Activated CD4-positive, alpha-beta T cell treated with anti-CD3 and anti-CD28 coated beads for 48 hours (primary cell): Measurements from ENCODE around the gene HERC6.
"Not testable (repeated sequence)": the region's sequence is repeated elsewhere in the genome, so short reads cannot be mapped to it uniquely, and the experiment has no call there.

Experiments
- DNase-seq: peaks from one replicate; pipeline ENCODE4 v3.0.0-alpha.2; 2020

Gene HERC6

GRCh38 chr4:88396681-88397080 is 18.0 kb downstream of the HERC6 start:
- DNase-seq = no peak

GRCh38 chr4:88398381-88398780 is 19.7 kb downstream of the HERC6 start:
- no peak for DNase-seq

DNA sequence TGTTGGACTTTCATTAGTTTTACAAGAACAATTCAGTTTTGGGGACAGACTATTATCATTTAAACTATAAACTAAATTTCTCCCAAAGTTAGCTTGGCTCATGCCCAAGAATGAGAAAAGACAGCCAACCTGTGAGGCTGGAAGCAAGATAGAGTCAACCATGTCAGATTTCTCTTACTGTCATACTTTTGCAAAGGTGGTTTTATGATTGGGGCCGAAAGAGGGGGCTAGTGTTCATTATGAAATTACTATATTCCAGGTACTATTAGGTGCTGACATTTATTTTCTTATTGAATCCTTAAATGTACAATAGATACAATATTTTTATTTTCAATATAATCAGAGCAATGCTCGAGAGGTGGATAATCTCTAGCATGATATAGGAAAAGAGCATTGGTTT is 30.6 kb downstream of the HERC6 start:
- DNase-seq = no peak

DNA sequence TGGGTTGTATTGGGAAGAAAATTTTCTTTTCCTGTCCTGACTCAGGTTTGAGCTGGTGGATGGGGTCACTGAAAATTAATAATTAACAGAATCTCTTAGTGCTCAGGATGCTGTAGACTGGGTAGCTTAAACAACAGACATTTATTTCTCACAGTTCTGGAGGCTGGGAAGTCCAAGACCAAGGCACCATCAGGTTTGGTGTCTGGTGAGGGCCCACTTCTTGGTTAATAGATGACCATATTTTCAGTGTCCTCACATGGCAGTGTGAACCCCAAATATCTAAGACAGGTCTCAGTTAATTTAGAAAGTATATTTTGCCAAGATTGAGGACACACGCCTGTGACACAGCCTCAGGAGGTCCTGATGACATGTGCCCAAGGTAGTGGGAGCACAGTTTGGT is 31.1 kb downstream of the HERC6 start:
- DNase-seq = no peak

DNA sequence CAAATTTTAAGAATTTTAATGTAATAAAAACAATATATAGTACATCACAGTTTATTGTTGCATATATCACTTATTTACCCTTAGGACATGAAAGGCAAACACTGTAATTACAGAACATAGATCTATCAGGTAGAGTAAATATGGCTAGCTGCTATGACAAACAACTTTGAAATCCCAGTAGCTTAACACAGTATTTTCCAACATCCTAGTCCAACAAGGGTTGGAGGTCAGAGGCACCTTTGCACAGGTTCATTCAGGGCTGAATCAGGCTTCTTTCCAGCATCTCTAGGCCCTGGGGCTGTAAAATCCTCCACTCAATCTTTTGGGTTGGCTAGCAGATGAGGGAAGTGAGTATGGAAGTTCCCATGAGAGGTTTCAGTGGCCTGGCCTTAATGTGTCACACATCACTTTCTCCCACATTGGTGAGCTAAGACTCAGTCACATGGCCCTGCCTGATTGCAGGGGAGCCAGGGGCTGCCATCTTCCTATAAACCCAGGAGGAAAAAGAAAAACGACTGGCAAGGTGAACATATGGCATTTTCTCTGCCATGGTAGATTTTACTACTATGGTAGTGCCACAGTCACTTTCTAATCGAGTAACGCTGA is 32.9 kb downstream of the HERC6 start:
- peak; percentile 8 for DNase-seq

- DNase-seq = no peak
Observed at GRCh38 chr4:88413801-88414200, 35.1 kb downstream of the HERC6 start.

- DNase-seq = no peak
Observed at GRCh38 chr4:88414755-88415154, 36.1 kb downstream of the HERC6 start.

GRCh38 chr4:88415982-88416381 is 37.3 kb downstream of the HERC6 start:
- no peak for DNase-seq

GRCh38 chr4:88418411-88418810 is 39.8 kb downstream of the HERC6 start:
- no peak for DNase-seq

DNA sequence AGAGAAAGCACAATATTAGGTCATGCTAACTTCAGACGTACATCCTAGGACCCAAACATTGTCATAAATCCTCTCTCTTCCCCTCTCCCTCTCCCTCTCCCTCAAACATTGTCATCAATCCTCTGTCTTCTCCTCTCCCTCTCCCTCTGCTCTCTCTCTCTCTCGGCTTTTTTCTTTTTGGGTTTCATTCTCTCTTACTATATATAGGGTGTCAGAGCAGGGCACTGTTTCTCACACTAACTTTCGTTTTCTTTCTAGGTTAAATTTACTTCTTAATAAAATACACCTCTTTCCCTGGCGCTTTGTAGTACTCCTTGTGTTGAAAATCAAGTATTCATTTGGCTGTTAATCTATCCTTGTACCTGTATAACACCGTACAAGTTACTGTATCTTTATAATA is 41.2 kb downstream of the HERC6 start:
- DNase-seq = no peak

GRCh38 chr4:88420844-88421243 is 42.2 kb downstream of the HERC6 start:
- DNase-seq = no peak

DNA sequence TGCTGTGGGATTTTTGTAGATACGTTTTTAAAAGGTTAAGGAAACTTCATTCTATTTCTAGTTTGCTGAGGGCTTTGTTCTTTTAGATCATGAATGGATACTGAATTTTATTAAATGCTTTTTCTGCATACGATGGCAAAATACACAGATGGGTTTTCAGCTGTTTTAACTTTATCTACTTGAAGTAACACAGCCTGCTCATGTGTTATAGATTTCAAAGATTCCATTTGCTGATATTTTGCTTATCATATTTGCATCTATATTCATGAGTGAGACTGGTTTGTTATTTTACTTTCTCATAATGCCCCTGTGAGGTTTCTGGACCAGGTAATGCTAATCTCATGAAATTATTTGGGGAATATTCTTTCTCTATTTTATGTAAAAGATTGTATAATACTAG is 43.8 kb downstream of the HERC6 start:
- no peak for DNase-seq

DNA sequence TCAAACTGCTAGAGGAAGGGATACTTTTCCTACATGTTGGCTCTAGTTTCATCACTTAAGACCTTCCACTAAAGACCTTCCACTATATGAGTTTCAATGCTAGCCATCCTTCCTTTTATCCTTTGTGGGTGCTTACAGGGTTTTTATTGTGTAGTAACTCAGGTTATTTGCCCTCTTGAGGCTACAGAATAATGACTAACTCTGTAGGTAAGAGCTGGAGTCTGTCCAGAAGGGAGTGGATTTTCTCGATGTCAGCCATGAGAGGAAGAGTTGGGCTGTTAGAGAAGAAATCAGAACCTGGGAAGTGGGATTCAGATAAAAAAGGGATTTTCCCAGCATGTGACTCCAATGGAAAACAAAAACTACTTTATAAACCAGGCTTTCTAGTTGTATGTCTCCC is 50.7 kb downstream of the HERC6 start:
- DNase-seq = no peak

GRCh38 chr4:88435987-88436693 is 57.5 kb downstream of the HERC6 start:
- DNase-seq = no peak

DNA sequence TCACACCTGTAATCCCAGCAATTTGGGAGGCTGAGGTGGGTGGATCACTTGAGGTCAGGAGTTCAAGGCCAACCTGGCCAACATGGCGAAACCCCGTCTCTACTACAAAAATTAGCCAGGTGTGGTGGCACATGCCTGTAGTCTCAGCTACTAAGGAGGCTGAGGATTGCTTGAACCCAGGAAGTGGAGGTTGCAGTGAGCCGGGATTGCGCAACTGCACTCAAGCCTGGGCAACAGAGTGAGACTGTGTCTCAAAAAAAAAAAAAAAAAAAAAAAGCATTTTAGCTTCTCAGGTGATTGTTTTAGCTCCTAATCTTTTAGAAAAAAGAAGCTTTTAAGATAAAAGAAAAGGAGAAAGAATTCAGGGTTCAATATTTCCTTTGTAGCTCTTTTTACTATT is 59.2 kb downstream of the HERC6 start:
- not testable (repeated sequence) for DNase-seq

DNA sequence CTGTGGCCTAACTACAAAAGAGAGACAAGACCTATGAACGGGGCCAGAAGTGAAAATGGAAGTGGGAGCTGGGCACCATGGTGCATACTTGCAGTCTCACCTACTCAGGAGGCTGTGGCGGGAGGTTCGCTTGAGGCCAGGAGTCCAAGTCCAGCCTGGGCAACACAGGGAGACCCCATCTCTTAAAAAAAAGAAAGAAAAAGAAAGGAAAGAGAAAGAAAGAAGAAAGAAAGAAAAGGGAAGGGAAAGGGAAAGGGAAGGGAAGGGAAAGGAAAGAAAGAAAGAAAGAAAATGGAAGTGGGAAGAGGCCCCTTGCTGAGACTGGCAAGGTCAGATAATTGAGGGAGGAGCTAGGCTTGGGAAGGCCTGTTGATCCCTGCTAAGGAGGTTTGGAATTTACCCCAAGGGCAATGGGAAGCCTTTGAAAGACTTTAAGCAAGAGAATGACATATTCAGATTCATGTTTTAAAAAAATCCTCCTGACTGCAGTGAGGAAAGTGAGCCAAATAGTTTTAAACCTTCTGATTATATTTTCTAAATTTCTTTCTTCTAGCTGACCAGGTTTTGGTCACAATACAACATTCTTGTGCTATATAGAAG is 60.6 kb downstream of the HERC6 start:
- DNase-seq = no peak

DNA sequence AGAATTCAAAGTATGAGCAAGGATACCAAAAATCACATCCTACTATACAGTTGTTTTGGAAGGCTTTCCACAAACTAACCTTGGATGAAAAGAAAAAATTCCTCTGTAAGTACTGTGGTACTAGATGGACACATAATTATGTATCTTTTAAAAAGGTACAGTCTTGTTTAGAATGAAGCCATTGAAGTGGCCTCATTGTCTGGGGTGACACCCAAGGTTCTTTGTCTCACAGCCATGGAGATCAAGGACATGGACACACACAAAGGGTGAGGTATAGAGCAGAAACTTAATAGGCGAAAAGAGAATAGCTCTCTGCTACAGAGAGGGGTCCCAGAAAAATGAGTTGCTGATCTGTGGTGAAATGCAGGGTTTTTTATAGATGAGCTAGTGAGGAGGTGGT is 61.5 kb downstream of the HERC6 start:
- DNase-seq = no peak

DNA sequence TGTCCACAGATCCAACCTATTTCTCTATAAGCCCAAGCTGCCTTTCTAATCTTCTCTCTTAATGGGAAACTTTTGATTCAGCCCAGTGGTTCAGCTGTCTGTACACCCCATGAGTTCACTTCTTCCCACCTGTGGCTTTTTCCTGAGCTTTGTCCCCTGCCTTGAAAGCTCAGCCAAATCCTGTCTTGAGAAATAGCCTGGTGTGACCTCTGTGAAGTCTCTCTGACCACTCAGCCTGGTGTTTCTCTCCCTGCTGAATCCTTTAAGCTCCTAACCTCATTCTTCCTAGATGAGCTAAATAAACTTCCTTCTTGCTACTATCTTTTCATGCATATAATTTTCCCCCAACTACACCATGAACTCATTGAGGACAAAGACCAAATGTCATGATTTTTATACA is 63.0 kb downstream of the HERC6 start:
- no peak for DNase-seq

- DNase-seq = no peak
Observed at GRCh38 chr4:88442689-88443191, 64.1 kb downstream of the HERC6 start.

GRCh38 chr4:88443486-88443885 is 64.8 kb downstream of the HERC6 start:
- no peak for DNase-seq

DNA sequence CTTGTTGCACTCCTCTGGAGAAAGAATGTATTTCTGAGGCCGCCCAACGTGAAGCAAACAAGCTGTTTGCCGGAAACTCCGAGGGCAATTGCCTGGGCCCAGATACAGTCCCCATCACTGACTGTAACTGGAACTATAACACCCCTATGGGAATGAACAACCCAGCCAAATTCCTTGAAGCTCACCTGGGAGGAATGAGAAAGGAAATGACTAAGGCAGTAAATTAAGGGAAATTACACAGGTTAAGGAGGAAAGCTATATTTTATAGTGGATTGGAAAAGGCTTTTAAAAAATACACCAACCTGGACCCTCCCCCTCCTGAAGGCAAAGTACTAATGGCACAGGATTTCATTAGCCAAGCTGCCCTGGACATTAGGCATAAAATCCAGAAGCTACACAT is 66.6 kb downstream of the HERC6 start:
- DNase-seq = no peak

GRCh38 chr4:88446124-88446523 is 67.5 kb downstream of the HERC6 start:
- DNase-seq = no peak

DNA sequence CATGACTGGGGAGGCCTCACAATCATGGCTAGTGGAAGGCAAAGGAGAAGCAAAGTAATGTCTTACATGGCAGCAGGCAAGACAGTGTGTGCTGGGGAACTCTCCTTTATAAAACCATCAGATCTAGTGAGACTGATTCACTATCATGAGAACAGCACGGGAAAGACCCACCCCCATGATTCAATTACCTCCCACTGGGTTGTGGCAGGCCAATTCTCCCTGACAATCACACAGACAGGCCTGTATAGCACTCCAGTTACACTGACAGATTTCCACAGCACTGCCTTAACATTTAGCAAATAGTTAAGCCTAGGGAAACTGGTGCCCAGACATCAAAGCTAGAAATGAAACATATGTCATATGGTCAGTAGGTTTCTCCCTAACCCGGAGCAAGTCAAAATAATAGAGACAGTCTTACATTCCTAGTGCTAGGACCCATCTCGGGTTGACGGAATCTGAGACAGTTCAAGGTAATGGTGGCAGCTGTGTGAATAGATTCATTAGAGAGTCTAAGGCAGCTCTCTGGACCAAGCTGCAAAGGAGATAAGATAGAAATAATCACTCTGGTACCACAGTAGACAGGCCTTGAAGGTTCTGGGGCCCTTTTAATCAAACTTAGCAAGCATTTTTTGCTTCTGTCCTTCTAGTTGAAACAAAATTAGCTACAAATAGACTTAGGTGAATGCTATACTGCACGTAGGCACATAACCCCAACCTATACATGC is 68.9 kb downstream of the HERC6 start:
- no peak for DNase-seq
